Esophagus squamous epithelium (tissue), 5 donors: ENCODE measurements around the gene PBX4. TPM values are rescaled to one million over a fixed set of nuclear protein-coding genes. Genes with fewer than 3 reads are reported as not detected.

Experiments used
- DNase-seq: peaks from one replicate; lab custom pipeline; 2025; lab: John Stamatoyannopoulos, UW
- H3K27ac ChIP-seq, 4 donors: fragments of 200-600 bp; sonication (generic); one replicate each; pipeline ENCODE4 v1.5.1; 2016 to 2019; ENCODE audit warnings: mild to moderate bottlenecking in 1 of 4
- H3K27me3 ChIP-seq, 4 donors: fragments of 200-600 bp; sonication (generic); 1 replicate in 3 of 4; 2 replicates in 1 of 4; pipeline versions ENCODE4 v1.5.1 to v1.6.0; 2017 to 2021; ENCODE audit warnings: antibody characterized with exemption in 1 of 4
- H3K36me3 ChIP-seq, 3 donors: fragments of 200-600 bp; sonication (generic); one replicate each; pipeline ENCODE4 v1.5.1; 2016 to 2019
- H3K4me1 ChIP-seq, 3 donors: fragments of 200-600 bp; sonication (generic); one replicate each; pipeline ENCODE4 v1.5.1; 2017 to 2019
- H3K4me3 ChIP-seq, 4 donors: fragments of 200-600 bp; sonication (generic); 1 replicate in 3 of 4; 2 replicates in 1 of 4; pipeline ENCODE4 v1.5.1; 2016 to 2019; ENCODE audit warnings: mild to moderate bottlenecking in 2 of 4, moderate library complexity in 1 of 4
- H3K9me3 ChIP-seq, 3 donors: fragments of 200-600 bp; sonication (generic); one replicate each; pipeline ENCODE4 v1.5.1; 2016 to 2019
- POLR2A ChIP-seq, 4 donors: fragments of 450-650 bp; IDR thresholded peaks; one replicate each; pipeline ENCODE4 v1.6.1; 2017; ENCODE audit warnings: antibody characterized with exemption in 4 of 4, mild to moderate bottlenecking in 4 of 4, moderate library complexity in 3 of 4
- WGBS, 2 donors: methylation state at CpG; one replicate each; pipeline ENCODE4 v1.1.5; 2018; 5-methylcytosine and 5-hydroxymethylcytosine counted together
- intact Hi-C: fragments of 100-400 bp; cut with DNase I; formaldehyde crosslinking; loops from one replicate; pipeline ENCODE4 v1.15.0; 2022
- total RNA-seq, 4 donors: library from RNA; depleted of rRNA; stranded (reverse); fragments of >200 nt; gene quantifications; one replicate each; pipeline ENCODE4 v1.1.0, GENCODE V29; 2016
- TF ChIP-seq, protein P1 (sequence below), 6 experiments: fragments of 450-650 bp in 4 of 6; fragments of 200-600 bp in 2 of 6; sonication (generic) in 2 of 6; IDR thresholded peaks; one replicate each; pipeline ENCODE4 v1.5.1; 2016 to 2019; ENCODE audit warnings: antibody characterized with exemption in 6 of 6, mild to moderate bottlenecking in 4 of 6, moderate library complexity in 4 of 6
- donor health status: DM: yes; HTN: yes; CAD: no.

Gene PBX4
- total RNA-seq, 4 donors from 2014 or later = 0.61 to 1.9 (median 1.7) TPM

DNA sequence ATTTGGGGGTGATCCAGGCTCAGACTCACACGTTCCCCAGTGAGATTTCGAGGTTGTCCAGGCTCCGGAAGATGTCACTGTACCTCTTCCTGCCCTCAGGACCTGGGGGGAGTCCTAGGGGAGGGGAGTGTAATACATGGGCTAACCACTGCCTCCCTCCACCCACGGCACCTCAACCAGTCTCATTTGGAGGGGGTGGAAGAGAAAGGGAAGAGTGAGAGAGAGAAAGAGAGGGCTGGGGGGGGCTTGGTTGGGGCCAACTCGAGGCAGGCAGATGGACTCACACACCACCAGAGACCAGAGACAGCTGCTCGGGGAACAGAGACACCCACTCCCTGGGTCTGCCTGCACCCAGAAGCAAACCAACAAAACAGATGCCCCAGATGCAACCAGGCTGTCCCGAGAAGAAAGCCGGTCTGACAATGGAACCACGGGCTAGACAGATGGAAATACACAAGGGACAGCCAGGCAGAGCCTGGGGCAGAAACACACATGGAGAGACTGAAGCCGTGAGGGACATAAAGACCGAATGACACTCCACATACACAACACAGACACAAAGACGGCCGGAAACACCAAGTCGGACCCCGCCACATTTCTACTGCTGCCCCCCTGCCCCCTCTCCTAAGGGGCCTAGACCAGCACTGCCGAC is 24.1 kb upstream of the PBX4 start:
- H3K27me3 ChIP-seq = no peaks in the 10 kb centered on the region
- TF ChIP-seq, protein P1, sequence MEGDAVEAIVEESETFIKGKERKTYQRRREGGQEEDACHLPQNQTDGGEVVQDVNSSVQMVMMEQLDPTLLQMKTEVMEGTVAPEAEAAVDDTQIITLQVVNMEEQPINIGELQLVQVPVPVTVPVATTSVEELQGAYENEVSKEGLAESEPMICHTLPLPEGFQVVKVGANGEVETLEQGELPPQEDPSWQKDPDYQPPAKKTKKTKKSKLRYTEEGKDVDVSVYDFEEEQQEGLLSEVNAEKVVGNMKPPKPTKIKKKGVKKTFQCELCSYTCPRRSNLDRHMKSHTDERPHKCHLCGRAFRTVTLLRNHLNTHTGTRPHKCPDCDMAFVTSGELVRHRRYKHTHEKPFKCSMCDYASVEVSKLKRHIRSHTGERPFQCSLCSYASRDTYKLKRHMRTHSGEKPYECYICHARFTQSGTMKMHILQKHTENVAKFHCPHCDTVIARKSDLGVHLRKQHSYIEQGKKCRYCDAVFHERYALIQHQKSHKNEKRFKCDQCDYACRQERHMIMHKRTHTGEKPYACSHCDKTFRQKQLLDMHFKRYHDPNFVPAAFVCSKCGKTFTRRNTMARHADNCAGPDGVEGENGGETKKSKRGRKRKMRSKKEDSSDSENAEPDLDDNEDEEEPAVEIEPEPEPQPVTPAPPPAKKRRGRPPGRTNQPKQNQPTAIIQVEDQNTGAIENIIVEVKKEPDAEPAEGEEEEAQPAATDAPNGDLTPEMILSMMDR (IDR thresholded peaks at IDR 0.05) = no peak
- no peak for TF ChIP-seq POLR2A (IDR thresholded peaks at IDR 0.05)

DNA sequence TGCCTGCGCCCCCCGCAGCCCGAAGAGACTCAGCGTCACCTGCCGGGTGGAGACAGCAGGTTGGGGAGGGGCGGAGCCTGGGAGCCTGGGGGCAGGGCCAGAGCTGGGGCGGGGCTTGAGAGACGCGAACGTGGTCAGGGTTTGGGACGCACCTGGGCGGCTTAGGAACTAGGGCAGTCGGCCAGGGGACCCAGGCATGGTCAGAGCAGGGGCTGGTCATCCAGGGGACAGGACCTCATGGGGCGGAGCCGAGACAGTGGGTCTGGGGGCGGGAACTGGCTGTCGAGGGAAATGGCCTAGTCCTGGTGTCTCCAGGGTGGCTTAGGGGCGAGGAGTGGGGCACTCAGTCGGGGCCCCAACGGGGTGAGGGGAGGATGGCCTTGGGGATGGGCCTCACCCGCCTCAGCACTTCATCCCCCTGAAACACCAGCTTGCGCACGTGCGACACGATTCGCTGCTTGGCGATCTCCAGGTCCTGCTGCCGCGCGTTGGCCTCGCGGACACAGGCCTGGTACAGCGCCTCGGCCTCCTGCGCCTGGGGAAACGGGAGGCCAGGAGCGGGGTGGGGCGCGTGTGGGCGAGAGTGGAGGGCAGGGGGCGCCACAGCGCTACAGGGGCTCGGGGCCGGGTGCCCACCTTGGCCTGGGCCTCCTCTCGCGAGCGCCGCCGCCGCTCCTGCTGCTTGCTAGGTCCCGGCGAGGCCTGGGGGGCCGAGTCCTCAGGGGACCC is 19.2 kb upstream of the PBX4 start:
- Histone ChIP-seq H3K4me1 (peaks cover 0 to 11% (median 5%) of the 10 kb centered on the region in 3 donors), H3K27me3 (no peaks in the 10 kb centered on the region), H3K9me3 (no peaks in the 10 kb centered on the region), H3K27ac (no peak overlapping the region), H3K4me3 (no peak overlapping the region), H3K36me3 (peaks cover 6 to 81% (median 21%) of the 10 kb centered on the region in 3 donors)
- WGBS, 2 donors = 40 to 91% methylated on average over 1 to 23 of the region's 53 CpGs
- TF ChIP-seq, protein P1 (IDR thresholded peaks at IDR 0.05) = no peak
- intact Hi-C loops = no loop called here
- no peak for DNase-seq

More for the DNA sequence above, 24.1 kb upstream of the PBX4 start:
- H3K4me3 ChIP-seq = peak overlapping the region; percentile 69 to 80 (median 74)
- no peaks in the 10 kb centered on the region for H3K9me3 ChIP-seq
- intact Hi-C loops = loop anchor here (5.0 kb wide), 1 partner anchor 110 kb away; no protein-coding TSS in a partner anchor
- DNase-seq = no peak
- peak overlapping the region; percentile 74 to 87 (median 82) for H3K27ac ChIP-seq
- peaks cover 27 to 67% (median 27%) of the 10 kb centered on the region in 3 donors for H3K36me3 ChIP-seq
- H3K4me1 ChIP-seq = peaks cover 5 to 24% (median 8%) of the 10 kb centered on the region in 3 donors
- WGBS, 2 donors = 16 to 47% methylated on average over 9 to 13 of the region's 16 CpGs

DNA sequence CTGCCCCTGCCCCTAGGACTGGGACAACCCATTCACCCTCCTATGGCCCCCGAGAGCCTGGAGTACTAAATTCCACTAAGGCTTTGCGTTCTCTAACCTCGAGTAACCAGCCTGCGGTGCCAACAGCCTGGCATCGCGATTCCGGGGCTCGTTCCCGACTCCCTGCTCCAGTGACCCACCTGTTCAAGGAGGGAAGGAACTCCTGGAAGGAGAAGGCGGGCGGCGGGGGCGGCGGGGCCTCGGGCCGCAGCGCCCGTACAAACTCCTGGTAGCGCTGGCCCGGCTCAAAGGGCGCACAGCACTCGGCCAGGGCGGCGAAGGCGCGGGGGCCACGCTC is 18.7 kb upstream of the PBX4 start:
- peaks cover 6 to 86% (median 21%) of the 10 kb centered on the region in 3 donors for H3K36me3 ChIP-seq
- no peak for DNase-seq
- intact Hi-C loops = no loop called here
- 74% methylated on average over 9 of the region's 27 CpGs; no CpG with 5 or more reads in 1 of the 2 donors for WGBS, 2 donors
- no peak overlapping the region for H3K4me3 ChIP-seq
- no peaks in the 10 kb centered on the region for H3K27me3 ChIP-seq
- H3K27ac ChIP-seq = no peak overlapping the region
- no peak for TF ChIP-seq POLR2A (IDR thresholded peaks at IDR 0.05)
- TF ChIP-seq, protein P1 (IDR thresholded peaks at IDR 0.05) = no peak
- peaks cover 0 to 5% (median 0%) of the 10 kb centered on the region in 3 donors for H3K4me1 ChIP-seq
- H3K9me3 ChIP-seq = no peaks in the 10 kb centered on the region

DNA sequence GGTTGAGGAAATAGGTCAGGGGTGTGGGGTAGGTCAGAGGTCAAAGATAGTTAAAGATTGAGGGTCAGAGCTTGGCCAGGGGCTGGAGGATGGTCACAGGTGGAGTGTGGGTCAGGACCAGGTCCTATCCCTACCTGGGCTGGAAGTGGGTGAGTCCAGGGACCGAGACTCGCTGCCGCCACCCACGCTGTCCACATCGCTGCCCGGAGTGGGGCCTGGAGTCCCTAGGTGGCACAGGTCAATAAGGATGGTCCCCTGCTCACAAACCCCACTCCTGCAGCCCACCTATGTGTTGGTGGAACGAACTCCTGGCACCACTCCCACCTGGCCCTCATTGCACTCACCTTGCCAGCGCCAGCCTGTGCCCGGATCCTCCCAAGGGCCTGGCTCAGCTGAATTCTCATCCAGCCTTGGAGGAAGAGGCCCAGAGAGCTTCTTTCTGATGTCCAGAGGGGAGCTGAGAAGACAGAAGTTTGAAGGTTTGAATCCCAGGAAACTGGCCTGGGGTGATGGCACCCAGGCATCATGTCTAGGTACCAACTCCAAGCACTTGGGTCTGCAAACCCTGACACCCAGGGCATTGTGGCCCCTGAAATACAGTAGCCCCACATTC is 18.2 kb upstream of the PBX4 start:
- Histone ChIP-seq H3K36me3 (peaks cover 6 to 89% (median 21%) of the 10 kb centered on the region in 3 donors), H3K4me1 (peaks cover 0 to under 1% (median 0%) of the 10 kb centered on the region in 3 donors), H3K4me3 (no peak overlapping the region), H3K27me3 (no peaks in the 10 kb centered on the region), H3K27ac (no peak overlapping the region), H3K9me3 (no peaks in the 10 kb centered on the region)
- intact Hi-C loops = no loop called here
- no peak for DNase-seq
- no peak for TF ChIP-seq POLR2A (IDR thresholded peaks at IDR 0.05)
- TF ChIP-seq, protein P1 (IDR thresholded peaks at IDR 0.05) = no peak
- WGBS, 2 donors = 92 to 96% methylated on average over 4 to 6 of the region's 9 CpGs

DNA sequence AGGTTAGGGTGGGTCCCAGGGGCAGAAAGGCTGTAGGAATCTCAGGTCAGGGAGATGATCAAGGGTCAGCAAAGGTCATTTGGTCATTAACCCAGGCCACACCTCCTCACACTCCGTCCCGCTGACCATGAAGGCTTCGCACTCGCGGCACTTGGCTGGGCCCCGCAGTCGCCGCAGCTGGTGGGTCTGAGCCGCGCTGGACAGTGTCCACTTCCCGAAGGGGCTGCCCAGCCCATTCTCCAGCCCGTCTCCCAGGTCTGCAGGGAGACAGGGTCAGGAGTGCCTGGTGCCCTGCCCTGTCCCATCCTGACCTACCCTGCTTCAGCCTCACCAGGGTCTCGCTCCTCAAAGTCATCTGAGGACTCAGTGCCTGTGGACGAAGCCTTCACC is 16.8 kb upstream of the PBX4 start:
- Histone ChIP-seq H3K36me3 (peaks cover 6 to 80% (median 21%) of the 10 kb centered on the region in 3 donors), H3K9me3 (no peaks in the 10 kb centered on the region), H3K27ac (no peak overlapping the region), H3K27me3 (no peaks in the 10 kb centered on the region), H3K4me1 (no peaks in the 10 kb centered on the region), H3K4me3 (no peak overlapping the region)
- no peak for DNase-seq
- TF ChIP-seq, protein P1 (IDR thresholded peaks at IDR 0.05) = no peak
- TF ChIP-seq POLR2A (IDR thresholded peaks at IDR 0.05) = no peak
- intact Hi-C loops = no loop called here
- WGBS, 2 donors = 96 to 100% methylated on average over 3 to 8 of the region's 14 CpGs
